HG02884 (cell line): Measurements from ENCODE around the gene HNRNPL.
"Not testable (repeated sequence)": the region's sequence is repeated elsewhere in the genome, so short reads cannot be mapped to it uniquely, and the experiment has no call there.

ENCODE experiments used
- ATAC-seq: cut with Tn5 transposase; IDR thresholded peaks from one replicate; pipeline ENCODE4 v1.9.1; 2021; ENCODE audit warnings: mild to moderate bottlenecking, moderate library complexity; ENCODE audit not compliant: unreplicated experiment

HNRNPL gene

GRCh38 chr19:38869836-38870607 lies 20.2 kb upstream of the HNRNPL start:
- ATAC-seq = no peak

- no peak for ATAC-seq
Measured at GRCh38 chr19:38869160-38869835, 19.5 kb upstream of the HNRNPL start.

DNA sequence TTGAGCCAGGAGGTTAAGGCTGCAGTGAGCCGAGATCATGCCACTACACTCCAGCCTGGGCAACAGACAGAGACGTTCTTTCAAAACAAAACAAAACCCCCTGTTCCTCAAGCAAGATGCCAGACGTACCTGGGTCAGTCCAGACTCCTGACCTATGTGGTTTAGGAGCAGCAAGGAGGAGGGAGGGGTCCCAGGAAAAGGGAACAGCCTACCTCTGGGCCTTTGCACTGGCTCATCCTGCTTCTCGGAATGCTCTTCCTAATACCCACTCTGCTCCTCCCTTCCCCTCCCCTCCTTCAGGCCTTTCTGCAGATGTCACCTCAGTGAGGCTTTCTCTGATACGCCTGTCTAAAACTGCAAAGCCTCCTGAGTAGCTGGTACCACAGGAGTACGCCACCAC lies 18.8 kb upstream of the HNRNPL start:
- no peak for ATAC-seq

GRCh38 chr19:38867171-38867780 lies 17.5 kb upstream of the HNRNPL start:
- ATAC-seq = no peak

- ATAC-seq = no peak
Measured at GRCh38 chr19:38862321-38863059, 12.7 kb upstream of the HNRNPL start.

- no peak for ATAC-seq
Measured at GRCh38 chr19:38861368-38861767, 11.6 kb upstream of the HNRNPL start.

DNA sequence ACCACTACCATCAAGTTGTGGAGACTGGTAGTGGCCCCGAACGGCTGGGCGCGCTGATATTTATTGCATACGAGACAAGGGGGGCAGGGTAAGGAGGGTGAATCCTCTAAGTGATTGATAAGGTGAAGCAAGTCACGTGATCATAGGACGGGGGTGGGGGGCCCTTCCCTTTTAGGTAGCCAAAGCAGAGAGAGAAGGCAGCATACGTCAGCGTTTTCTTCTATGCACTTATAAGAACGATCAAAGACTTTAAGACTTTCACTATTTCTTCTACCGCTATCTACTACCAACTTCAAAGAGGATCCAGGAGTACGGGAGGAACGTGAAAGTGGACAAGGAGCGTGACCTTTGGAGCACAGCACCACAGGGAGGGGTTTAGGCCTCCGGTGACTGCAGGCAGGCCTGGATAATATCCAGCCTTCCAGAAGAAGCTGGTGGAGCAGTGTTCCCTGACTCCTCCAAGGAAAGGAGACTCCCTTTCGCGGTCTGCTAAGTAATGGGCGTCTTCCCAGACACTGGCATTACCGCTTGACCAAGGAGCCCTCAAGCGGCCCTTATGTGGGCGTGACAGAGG lies 9.9 kb upstream of the HNRNPL start:
- not testable (repeated sequence) for ATAC-seq

GRCh38 chr19:38856813-38857212 lies 7.0 kb upstream of the HNRNPL start:
- no peak for ATAC-seq

DNA sequence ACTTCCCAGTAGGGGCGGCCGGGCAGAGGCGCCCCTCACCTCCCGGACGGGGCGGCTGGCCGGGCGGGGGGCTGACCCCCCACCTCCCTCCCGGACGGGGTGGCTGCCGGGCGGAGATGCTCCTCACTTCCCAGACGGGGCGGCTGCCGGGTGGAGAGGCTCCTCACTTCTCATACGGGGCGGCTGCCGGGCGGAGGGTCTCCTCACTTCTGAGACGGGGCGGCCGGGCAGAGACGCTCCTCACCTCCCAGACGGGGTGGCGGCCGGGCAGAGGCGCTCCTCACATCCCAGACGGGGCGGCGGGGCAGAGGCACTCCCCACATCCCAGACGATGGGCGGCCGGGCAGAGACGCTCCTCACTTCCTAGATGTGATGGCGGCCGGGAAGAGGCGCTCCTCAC lies 6.0 kb upstream of the HNRNPL start:
- not testable (repeated sequence) for ATAC-seq

DNA sequence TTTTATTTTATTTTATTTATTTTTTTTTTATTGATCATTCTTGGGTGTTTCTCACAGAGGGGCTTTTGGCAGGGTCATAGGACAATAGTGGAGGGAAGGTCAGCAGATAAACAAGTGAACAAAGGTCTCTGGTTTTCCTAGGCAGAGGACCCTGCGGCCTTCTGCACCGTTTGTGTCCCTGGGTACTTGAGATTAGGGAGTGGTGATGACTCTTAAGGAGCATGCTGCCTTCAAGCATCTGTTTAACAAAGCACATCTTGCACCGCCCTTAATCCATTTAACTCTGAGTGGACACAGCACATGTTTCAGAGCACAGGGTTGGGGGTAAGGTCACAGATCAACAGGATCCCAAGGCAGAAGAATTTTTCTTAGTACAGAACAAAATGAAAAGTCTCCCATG lies 5.2 kb upstream of the HNRNPL start:
- ATAC-seq = not testable (repeated sequence)

DNA sequence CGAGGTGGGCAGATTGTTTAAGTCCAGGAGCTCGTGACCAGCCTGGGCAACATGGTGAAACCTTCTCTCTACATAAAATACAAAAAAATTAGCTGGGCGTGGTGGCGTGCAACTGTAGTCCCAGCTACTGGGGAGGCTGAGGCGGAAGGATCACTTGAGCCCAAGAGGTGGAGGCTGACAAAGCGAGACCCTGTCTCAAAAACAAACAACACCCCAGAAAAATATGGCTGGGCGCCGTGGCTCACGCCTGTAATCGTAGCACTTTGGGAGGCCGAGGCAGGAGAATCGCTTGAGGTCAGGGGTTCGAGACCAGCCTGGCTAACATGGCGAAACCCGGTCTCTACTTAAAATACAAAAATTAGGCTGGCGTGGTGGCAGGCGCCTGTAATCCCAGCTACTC lies 3.4 kb upstream of the HNRNPL start:
- no peak for ATAC-seq

DNA sequence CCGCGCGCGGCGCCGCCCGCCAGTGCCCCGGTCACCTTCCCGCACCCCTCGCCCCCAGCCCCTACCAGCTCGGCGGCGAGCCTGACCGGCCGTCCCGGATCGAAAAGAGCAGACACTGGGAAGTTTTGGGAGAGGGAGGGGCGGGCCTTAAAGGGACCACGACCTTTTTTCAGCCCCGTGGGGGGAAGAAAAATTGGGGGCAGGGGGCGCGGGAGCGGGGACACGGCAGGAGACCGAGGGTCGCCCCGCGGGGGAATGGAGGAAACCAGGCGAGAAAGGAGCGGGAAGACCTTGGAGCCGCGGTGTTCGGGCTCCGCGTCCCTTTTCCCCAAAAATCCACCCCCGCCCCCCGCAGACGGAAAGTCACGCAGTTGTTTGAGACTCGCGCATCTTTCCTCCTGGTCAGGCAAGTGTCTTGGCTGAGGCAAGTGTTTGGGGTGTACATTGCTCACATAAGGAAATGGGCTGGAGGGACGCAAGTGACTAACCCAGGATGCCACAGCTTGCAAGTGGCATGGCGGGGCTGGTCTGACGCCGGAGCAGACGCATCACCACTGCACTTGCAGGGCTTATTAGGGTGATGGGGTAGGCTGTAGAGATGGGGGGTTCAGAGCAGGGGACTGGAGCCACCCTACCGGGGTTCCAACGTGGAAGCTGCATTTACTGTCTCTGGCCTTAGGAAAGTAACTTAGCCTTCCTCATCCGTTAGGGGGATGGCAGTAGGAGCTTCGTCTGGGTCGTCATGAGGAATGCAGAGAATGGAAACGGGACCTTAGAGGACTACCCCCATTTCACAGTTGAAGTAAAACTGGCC lies 2.7 kb upstream of the HNRNPL start:
- no peak for ATAC-seq

GRCh38 chr19:38851622-38852230 lies 1.9 kb upstream of the HNRNPL start:
- no peak for ATAC-seq

DNA sequence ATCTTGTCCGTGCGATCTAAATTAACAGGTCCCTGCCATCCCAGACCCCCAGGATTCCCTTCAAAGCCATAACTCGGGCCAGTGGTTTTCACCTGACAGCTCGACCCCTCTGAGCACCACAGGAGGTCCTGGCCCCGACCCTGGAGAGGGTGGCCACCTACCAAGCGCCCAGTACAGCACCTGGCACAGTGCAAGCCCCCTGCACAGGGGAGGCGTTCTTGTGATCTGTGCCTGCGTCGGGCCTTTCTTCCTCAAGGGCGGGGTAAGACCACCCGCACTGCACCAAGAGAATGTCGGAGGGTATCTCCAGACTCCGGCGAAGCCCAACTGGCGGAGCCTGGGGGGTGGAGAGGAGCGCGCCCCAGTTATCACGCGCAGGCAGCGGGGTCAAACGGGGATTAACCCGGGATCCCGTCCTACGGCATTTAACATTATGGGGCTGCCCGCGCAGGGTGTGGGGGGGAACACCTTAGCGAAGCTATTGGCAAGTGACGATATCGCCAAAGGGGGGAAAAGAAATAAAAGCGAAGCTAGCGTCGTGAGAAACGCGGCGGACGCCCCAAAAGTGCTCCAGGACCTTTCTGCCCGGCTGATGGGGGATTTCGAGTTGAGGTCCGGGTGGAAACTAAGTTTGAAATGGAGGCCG lies 1.3 kb upstream of the HNRNPL start:
- no peak for ATAC-seq

GRCh38 chr19:38850436-38850975 lies 720 bp upstream of the HNRNPL start:
- ATAC-seq = peak; percentile 61

- ATAC-seq = peak; percentile 19
Measured at GRCh38 chr19:38849147-38849859, 483 bp downstream of the HNRNPL start.

GRCh38 chr19:38848299-38849146 lies 1.3 kb downstream of the HNRNPL start:
- ATAC-seq = no peak
